ENCODE results near the gene ABLIM2.

DNA sequence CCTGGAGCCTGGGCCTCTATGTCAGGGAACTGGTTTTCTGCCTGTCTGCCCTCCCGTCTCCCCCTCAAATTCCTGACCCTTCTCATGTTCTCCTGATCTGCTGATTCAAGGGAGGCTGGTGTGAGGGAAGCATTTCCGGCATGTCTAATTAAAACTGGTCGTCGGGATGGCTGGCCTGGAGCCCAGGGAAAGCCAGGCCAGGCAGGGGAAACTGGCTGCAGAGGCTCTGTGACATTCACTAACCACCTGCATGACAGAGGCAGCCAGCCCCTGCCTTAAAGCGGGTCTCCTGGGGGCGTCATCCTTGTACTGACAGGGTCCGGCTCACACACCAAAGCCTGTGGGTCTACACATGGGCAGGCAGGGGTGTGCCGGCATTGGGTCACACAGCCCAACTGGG, 35.2 kb downstream of the ABLIM2 start:
- TF ChIP-seq, protein P1, sequence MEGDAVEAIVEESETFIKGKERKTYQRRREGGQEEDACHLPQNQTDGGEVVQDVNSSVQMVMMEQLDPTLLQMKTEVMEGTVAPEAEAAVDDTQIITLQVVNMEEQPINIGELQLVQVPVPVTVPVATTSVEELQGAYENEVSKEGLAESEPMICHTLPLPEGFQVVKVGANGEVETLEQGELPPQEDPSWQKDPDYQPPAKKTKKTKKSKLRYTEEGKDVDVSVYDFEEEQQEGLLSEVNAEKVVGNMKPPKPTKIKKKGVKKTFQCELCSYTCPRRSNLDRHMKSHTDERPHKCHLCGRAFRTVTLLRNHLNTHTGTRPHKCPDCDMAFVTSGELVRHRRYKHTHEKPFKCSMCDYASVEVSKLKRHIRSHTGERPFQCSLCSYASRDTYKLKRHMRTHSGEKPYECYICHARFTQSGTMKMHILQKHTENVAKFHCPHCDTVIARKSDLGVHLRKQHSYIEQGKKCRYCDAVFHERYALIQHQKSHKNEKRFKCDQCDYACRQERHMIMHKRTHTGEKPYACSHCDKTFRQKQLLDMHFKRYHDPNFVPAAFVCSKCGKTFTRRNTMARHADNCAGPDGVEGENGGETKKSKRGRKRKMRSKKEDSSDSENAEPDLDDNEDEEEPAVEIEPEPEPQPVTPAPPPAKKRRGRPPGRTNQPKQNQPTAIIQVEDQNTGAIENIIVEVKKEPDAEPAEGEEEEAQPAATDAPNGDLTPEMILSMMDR (conservative IDR thresholded peaks at IDR 0.05 in 1 of 2, IDR thresholded peaks at IDR 0.05 in 1 of 2; ENCODE audit: extremely low read depth in 1 of 2, insufficient read depth in 1 of 2, low read depth in 1 of 2, low read length in 2 of 2): no peak
- TF ChIP-seq EZH2 (IDR thresholded peaks at IDR 0.05; ENCODE audit: borderline replicate concordance, low read length): no peak

Data from mammary epithelial cell (primary cell).